ENCODE data around the gene DUOX1.
"Not testable (repeated sequence)": the region's sequence is repeated elsewhere in the genome, so short reads cannot be mapped to it uniquely, and the experiment has no call there.

Gene DUOX1

GRCh38 chr15:45104170-45104569 is 25.6 kb upstream of the DUOX1 start:
- not testable (repeated sequence) for H3K27ac ChIP-seq, H3K4me3 ChIP-seq

- Histone ChIP-seq H3K4me3 (no peak overlapping the region), H3K27ac (no peak overlapping the region)
Measured at GRCh38 chr15:45105586-45105985, 24.2 kb upstream of the DUOX1 start.

GRCh38 chr15:45106002-45106790 is 23.6 kb upstream of the DUOX1 start:
- Histone ChIP-seq H3K27ac (no peak overlapping the region), H3K4me3 (no peak overlapping the region)

- H3K27ac ChIP-seq: no peak overlapping the region
- H3K4me3 ChIP-seq: no peak overlapping the region
Measured at GRCh38 chr15:45107941-45108630, 21.7 kb upstream of the DUOX1 start.

- Histone ChIP-seq H3K4me3 (no peak overlapping the region), H3K27ac (no peak overlapping the region)
Measured at GRCh38 chr15:45110256-45110820, 19.5 kb upstream of the DUOX1 start.

- H3K4me3 ChIP-seq: no peak overlapping the region
Measured at GRCh38 chr15:45111390-45112142, 18.2 kb upstream of the DUOX1 start.

GRCh38 chr15:45112143-45112590 is 17.6 kb upstream of the DUOX1 start:
- Histone ChIP-seq H3K27ac (no peak overlapping the region), H3K4me3 (peak overlapping the region in 2 of 7 experiments; percentile 2 to 6)

More at GRCh38 chr15:45111390-45112142, 18.2 kb upstream of the DUOX1 start:
- H3K27ac ChIP-seq: no peak overlapping the region

- Histone ChIP-seq H3K4me3 (peak overlapping the region in 2 of 7 experiments; percentile 2 to 6), H3K27ac (no peak overlapping the region)
Measured at GRCh38 chr15:45112591-45113379, 17.0 kb upstream of the DUOX1 start.

- Histone ChIP-seq H3K4me3 (no peak overlapping the region), H3K27ac (no peak overlapping the region)
Measured at GRCh38 chr15:45113380-45113990, 16.3 kb upstream of the DUOX1 start.

GRCh38 chr15:45114076-45114750 is 15.6 kb upstream of the DUOX1 start, which contains the start of the genes DUOX2 and DUOXA2:
TSS of gene DUOX2 (minus strand) at chr15:45114172. CDS start at chr15:45113411, 761 bp downstream.
TSS of gene DUOXA2 (plus strand) at chr15:45114326. CDS start at chr15:45114606, 280 bp downstream.
- Histone ChIP-seq H3K27ac (no peak within 1 kb of the TSS), H3K4me3 (no peak within 1 kb of the TSS)

- Histone ChIP-seq H3K4me3 (no peak overlapping the region), H3K27ac (no peak overlapping the region)
Measured at GRCh38 chr15:45114751-45115085, 15.1 kb upstream of the DUOX1 start.

GRCh38 chr15:45115312-45115820 is 14.4 kb upstream of the DUOX1 start:
- no peak overlapping the region for H3K4me3 ChIP-seq
- no peak overlapping the region for H3K27ac ChIP-seq

- Histone ChIP-seq H3K27ac (no peak overlapping the region), H3K4me3 (no peak overlapping the region)
Measured at GRCh38 chr15:45116006-45116481, 13.8 kb upstream of the DUOX1 start.

- H3K4me3 ChIP-seq: no peak overlapping the region
Measured at GRCh38 chr15:45116482-45117307, 13.1 kb upstream of the DUOX1 start.

GRCh38 chr15:45117308-45118130 is 12.3 kb upstream of the DUOX1 start:
- peak overlapping the region in 1 of 7 experiments; percentile 24 for H3K4me3 ChIP-seq
- H3K27ac ChIP-seq: no peak overlapping the region

More at GRCh38 chr15:45116482-45117307, 13.1 kb upstream of the DUOX1 start:
- H3K27ac ChIP-seq: no peak overlapping the region

GRCh38 chr15:45118131-45118588 is 11.6 kb upstream of the DUOX1 start:
- no peak overlapping the region for H3K27ac ChIP-seq
- H3K4me3 ChIP-seq: peak overlapping the region in 1 of 7 experiments; percentile 24
